ENCODE measurements around the gene ZNF48.

DNA sequence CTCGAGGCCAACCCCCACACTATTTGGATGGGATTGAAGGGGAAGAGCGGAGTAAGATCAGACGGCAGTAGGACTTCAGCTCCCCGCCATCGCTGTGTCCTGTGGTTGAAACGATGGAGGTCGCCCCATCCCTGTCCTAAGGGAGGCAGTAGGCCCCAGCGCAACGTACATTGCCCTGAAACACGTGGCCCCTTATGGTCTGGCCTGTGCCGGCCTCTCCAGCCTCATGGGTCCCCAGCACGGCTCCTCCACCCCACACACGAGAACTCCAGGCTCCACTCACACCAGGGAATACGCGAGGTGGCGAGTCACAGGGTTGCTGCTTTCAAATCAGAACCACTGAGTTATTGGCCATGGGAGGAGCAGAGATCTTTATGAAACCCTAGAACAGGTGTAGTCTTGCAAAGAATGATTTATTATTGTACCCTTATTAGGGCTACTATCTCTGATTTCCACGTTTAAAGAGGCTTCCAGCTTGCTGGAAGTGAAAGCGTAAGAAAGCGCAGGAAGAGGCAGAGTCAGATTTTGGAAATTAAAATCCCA, 35.3 kb downstream of the ZNF48 start:
- TF ChIP-seq CTCF (conservative IDR thresholded peaks at IDR 0.05; ENCODE audit: low read length) (peak; percentile 67; the same call in 1 of the 2 replicates), EZH2phosphoT487 (IDR thresholded peaks at IDR 0.05; ENCODE audit: borderline replicate concordance, low read depth, low read length) (no peak)

Data from OCI-LY7 (cell line).